ENCODE data around the gene FARP1.

FARP1 gene

DNA sequence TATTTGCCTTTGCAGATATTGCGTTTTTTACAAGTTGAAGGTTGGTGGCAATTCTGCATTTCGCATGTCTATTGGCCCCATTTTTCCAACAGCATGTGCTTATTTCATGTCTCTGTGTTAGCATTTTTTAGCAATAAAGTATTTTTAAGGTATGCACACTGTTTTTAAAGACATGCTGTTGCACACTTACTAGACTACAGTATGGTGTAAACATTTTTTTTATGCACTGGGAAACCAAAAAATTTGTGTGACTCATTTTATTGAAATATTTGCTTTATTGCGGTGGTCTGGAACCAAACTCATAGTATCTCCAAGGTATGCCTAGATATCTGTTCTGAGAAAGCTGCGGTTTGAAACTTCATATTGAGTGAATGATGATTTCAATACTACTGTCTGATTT, 89.6 kb downstream of the FARP1 start:
- DNase-seq, result no peak

DNA sequence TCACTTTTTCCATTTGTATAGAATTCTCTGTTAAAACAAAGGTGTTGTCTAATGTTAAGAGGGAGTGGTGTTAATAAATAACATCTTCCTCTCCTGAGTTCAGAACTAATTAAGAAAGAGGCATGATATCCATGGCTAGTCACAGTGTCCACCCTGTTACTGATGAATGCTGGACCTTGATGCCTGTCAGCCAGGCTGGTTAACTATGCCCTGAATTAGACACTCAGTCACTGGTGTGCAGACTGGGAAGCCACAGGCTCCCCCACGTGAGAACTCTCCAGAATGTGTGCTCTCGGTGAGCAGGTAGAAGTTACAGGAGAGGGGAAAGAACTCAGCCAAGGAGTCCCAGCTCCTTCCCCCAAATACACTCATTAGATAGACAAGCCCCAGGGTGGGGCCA, 90.2 kb downstream of the FARP1 start:
- DNase-seq, result no peak

DNA sequence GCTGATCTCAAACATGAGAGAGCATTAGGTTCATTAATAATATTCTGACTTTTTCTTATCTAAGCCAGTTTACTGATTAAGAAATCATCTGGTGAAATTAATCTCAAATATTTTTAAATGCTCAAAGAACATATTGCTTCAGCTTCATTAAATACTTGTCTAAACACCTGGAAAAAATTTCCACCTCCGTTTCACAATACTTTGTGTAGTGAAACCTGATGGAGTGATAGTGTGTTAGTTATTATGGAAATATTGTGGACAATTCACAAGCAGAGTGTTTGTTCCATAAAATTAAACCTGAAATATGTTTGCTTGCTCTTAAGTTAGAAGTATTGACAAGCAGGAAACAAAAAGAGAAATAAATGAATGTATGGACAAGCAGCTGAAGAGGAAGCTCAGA, 91.5 kb downstream of the FARP1 start:
- DNase-seq, result no peak

DNA sequence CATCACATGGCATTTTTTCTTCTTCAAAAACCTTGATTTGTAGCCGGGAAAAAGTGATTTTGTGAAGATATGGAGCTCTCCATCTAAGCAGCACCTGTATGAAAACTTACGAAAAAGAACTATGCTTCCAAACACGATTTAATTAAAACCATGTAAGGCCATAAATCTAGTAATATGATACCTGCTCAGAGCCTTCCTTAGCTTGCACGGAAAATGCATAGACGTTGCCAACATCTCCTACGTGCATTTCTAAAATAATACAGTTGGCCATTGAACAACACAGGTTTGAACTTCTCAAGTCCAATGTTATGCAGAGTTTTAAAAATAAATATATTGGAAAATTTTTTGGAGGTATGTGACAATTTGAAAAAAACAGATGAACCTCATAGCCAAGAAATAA, 93.3 kb downstream of the FARP1 start:
- no peak for DNase-seq

DNA sequence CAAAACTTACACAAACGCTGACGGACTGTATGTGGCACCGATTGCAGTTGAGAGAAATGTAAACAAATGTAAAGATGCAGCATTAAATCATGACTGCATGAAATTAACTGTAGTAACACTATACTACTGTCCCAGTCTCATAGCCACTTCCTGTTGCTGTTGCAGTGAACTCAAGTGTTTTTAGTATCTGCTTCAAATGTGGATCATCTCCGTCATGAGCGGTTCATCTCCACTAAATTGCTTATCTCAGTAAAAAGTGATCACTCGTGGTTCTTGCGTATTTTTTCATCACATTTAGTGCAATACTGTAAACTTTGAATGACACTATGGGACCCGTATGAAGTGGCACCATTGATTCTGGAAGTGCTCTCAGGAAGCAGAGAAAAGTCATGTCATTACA, 94.4 kb downstream of the FARP1 start:
- no peak for DNase-seq

DNA sequence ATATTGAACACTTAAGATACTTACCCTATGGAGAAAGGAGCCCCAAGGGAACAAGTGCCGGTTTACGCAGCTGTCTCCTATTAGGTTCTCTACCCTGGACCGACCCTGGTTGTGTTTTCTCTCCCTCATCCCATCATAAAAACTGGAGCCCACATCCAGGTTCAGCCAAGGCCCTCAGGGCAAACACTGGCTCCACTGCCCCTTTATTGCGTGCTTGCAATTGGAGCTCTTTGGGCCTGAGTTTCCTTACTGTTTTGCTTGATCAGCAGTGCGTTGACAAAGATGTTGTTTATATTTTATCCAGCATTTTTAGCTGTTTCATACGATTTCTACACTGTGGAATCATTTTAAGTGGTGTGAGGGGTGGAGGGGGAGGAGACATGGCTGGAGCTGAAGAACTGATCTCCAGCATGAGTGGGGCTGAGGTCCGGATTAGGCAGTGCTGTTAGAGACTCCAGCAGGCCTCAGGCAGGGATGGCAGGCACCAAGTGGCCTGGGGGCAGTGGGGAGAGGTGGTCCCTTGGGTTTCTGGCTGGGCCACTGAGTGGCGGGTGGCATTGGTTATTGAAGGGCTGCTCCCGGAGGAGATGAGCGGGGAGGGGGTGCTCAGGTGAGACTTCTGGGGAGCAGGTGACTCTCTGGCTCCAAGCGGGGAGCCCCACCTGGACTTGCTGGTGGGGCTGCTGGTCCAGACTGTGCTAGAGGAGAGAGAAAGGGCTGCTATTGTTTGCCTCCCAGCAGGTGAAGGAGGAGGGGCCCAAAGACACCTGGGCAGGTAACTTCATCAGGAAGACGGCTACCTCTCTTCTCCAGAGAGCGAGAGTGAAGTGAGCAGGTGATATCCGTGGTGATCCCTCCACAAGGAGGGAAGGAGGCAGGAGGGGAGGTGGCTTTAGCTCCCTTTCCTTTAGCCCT, 96.5 kb downstream of the FARP1 start:
- no peak for DNase-seq

DNA sequence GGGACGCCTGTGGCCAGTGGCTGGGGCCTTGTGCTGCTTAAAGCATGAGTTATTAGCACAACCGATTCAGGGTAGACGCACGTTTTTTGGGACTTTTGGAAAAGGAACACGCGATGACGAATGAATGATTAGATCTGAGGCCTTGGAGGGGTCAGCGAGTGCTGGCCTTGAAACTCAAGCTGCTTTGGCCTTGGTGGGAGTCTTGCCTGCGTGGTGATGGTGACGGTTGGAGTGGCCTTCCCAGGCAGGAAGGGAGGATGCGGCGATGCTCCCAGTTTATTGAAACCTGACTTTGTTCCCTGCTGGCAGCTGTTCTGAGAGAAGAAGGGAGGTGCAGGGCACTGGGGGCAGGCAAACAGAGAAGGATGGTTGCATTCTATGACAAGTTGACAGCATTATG, 97.2 kb downstream of the FARP1 start:
- DNase-seq, result no peak

DNA sequence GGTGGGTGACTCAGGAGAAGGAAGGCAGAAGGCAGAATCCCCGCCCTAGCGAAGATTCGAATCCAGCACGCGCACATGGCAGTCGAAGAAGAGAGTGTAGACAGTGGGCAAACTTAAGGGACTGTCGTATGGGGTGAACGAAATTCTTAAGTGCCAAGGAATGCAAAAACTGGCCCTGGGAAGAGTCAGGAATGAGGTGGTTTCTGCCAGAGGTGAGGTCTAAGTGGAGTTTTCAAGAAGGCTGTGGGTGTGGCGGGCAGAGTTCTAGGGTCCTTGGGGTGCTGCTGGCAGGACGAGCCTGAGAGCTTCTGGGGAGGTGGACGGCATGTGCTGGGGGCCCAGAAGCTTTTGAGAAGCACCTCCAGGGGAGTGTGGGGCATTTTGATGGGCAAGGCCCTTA, 98.1 kb downstream of the FARP1 start:
- no peak for DNase-seq

DNA sequence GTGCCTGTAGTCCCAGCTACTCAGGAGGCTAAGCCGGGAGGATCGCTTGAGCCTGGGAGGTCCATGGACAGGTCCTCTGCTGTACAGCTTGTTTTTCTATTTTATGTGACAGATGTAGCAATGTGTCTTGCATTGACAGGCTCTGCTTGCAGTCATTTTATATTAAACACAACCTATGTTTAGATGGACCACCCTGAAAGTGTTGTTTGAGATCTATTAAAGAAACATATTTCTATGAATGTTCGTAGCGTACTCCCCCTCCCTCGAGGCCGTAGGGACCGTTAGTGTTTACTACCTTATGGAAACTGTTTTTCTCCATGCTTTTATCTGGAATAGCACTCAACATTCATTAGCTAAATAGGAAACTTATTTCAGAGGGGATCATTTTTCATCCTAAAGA, 99.1 kb downstream of the FARP1 start:
- no peak for DNase-seq

DNA sequence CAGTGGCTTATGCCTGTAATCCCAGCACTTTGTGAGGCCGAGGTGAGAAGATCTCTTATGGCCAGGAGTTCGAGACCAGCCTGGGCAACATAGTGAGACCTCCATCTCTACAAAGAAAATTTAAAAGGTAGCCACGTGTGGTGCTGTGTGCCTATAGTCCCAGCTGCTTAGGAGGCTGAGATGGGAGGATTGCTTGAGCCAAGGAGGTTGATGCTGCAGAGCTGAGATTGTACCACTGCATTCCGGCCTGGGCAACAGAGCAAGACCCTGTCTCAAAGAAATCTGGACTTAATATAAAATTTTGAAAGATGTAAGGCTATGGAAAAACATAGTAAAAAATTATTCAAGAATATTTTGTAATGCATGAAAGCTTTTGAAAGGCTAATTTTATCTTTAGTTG, 99.5 kb downstream of the FARP1 start:
- DNase-seq, result no peak

DNA sequence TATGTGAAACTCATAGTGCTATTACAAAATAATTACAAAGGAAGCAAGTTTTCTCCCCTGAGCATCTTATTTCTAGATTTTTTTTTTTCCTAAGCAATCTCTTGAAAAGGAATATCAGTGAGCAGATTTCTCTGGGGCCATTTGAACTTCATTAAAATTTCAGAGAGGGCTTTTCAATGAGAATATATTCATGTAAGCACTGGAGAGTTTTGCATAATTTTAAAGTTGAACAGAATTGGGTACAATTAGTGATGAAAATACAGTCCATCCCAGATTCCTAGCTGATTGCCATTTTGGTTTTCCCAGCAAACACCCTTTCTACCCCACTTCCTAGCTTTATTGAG, 101.0 kb downstream of the FARP1 start:
- no peak for DNase-seq

DNA sequence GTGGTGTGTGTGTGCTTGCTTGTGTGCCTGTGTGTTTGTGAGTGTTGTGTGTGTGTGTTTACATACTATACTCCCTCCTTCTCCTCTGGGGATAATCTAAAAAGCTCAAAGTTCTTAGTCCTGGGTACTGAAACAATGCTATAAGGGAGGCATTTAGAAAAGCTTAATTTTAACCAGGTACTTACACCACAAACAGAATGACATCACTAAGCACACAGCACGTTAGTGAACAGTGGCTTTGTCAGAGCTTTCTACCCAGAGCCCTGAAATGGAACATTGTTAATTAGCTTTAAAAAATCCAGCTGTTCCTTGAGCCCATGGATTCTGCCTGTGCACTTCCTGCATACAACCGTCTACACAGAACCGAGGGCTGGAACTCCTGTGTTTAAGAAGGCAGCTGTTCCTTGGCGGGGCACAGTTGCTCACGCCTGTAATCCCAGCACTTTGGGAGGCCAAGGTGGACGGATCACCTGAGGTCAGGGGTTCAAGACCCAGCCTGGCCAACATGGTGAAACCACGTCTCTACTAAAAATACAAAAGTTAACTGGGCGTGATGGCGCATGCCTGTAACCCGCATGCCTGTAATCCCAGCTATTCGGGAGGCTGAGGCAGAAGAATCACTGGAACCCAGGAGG, 103.8 kb downstream of the FARP1 start:
- DNase-seq, result no peak

DNA sequence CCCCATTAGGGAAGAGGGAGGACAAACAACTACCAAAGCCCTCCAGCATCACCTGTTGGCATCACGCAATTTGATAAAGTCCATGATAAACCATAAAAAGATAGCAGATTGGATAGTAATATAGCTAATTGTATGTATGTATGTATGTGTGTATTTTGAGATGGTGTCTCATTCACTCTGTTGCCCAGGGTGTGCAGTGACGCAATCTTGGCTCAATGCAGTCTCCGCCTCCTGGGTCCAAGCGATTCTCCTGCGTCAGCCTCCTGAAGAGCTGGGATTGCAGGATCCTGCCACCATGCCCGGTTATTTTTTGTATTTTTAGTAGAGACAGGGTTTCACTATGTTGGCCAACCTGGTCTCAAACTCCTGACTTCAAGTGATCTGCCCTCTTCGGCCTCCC, 108.8 kb downstream of the FARP1 start:
- DNase-seq, result no peak

DNA sequence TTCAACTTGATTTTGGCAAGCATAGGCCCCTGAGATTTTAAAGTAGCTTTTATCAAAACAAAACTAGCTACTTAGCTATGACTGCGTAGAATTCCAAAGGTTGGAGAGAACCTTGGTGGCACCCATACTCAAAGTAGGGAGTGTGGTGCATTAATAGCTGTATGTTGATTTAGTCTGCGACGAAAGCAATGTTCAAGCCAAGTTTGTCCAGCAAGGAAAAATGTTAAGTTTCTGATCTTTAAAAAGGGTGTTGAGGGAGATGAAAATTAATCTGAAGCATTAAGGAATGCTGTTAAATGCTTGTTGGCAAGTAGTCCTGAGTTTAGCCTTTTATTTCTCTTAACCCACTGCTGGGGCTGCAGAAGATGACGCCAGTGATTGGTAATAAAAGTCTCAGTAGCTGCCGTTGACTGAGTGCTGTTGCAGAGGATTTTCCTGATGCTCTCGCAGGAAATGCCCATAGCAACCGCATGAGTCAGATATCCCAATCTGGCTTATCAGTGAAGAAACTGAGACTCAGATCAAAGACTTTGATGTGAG, 110.1 kb downstream of the FARP1 start:
- DNase-seq, result no peak

DNA sequence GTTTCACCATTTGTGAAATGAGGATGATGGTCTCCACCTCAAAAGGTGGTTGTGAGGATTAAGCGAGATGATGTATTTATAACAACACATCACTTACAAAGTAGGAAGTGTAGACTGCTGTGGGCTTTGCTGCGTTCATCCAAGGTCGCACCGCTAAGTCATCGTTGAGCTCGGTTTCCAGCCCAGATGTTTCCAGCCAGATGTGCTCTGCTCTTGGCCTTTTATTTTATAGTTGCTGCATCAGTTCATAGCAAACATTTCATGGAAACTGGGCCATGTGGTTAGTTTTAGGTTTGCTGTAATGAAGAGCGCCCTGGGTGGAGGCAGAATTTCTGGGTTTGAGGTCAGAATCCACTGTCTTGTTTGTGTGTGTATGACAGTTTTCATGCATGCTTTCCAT, 110.6 kb downstream of the FARP1 start:
- no peak for DNase-seq

DNA sequence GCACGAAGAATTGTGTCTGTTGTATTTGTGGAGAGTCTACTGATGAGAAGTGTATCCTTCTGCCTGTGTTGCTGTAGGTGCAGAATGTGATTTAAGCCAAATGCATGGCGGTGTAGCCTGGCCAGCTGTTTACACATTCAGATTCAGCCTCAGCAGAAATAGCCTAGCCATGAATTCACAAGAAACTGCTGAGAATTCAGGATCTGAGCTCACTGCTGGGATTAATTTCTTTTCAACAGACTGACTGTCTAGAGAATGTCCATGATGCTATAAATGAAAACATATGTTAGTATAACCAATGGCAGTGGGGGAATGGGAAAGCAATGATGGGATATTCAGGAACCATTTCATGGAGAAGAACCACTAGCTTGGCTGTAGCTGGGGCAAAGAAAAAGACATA, 111.6 kb downstream of the FARP1 start:
- DNase-seq, result no peak

DNA sequence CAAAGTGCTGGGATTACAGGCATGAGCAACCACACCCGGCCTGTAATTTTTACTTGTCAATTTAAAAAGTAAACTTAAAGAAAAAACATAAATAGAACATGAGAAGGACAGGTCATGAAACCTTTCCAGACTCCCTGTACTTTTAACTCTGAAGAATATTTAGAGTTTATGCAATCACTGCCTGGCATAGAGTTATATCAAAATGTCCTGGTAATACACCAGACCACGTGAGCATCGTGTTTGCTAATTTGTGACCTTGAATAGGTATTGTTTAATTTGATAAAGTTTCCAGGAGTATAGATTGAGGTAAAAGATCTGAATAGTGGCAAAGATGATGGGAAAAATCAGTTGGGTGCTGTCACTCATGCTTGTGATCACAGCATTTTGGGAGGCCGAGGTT, 115.3 kb downstream of the FARP1 start:
- no peak for DNase-seq

DNA sequence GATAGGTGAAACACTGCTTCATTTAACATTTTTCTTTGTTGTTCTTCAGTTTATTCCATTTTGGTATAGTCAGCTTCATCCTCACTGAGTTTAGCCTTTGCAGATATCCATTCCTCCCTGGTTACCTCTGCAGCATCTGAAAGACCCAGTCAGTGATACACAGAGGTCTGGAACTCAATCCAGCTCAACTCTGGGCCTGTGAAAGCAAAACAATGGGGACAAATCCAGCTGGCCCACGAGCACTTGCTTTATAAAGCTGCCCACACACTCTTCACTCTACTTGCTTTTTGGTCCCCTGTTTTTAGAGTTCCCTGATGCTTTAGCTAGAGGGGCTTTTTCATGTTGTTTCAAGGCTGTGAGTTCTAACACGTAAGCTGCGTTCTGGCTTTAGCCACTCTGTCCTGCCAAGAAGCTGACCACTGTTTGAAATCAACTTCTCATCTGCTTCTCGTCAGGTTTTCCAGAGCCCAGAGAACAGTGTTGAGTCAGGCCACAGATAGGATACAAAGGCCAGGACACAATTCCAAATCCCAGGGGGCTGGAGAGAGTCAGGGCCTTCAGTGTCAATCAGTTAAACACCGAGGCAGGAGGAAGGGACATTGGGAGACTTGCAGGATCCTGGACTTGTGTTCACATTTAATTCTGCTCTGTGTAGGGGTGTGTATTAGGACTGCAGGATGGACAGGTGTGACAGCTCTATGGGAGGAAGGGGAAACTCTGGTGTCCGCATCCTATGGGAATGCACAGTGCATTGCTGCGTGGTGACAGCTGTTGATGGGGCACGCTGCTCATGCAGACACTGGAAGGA, 117.7 kb downstream of the FARP1 start:
- no peak for DNase-seq

DNA sequence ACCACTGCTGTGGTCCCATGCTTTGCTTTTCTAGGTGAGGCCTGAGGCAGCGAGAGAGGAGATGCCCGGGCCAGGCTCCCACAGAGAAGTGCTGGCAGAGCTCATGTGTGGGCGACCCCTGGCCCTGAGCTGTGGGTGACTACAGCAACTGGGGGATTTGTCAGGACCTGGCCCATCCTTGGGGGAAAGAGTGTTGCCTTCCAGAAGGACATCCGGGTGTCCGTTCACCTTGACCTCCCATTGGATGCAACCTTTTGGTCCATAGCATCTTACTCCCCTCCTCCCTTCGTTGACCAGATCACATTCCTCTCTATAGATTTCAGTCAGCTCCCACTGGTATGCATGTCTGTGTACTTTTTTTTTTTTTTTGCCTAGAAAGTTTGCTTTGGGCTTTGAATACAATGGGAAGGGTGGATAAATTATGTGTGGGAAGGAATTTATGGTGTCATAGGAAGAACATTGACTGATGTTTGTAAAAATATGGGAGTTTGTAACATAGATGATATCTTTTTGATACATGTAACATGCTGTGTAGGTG, 118.3 kb downstream of the FARP1 start:
- no peak for DNase-seq

DNA sequence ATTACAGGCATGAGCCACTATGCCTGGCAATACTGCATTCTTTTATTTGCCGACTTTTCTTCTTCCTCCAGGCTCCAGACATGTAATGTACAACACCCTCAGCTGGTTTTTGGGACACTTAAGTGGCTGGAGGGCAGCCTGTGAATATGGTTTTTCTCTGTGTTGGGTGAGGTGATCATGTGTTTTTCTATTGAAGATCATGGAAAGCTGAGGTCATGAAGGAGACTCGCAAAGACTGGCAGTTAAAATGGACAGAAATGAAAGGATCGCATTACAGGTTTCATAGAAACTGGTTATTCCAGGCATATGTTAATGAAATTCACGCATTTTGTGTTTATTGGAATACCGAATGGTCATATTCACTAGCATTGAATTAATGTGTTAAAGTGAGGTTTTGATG, 119.4 kb downstream of the FARP1 start:
- DNase-seq, result no peak

DNA sequence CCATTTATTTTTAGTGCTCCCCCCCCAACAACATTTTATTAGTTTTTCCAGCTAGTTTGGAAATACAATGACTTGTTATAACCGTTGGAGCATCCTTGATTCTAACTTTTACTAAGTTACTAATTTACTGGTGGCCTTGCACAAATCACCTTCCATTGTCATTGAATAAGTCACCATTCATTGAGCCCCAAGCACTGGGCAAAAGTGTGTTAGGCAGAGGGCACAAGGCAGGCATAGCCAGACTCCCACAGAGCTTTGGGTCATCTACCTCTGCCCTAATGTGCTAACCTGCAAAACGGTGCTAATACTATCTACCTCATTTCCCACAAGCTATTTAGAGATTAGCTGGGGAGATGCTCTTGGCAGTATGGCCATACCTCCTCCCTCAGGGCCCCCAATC, 120.9 kb downstream of the FARP1 start:
- DNase-seq, result no peak

DNA sequence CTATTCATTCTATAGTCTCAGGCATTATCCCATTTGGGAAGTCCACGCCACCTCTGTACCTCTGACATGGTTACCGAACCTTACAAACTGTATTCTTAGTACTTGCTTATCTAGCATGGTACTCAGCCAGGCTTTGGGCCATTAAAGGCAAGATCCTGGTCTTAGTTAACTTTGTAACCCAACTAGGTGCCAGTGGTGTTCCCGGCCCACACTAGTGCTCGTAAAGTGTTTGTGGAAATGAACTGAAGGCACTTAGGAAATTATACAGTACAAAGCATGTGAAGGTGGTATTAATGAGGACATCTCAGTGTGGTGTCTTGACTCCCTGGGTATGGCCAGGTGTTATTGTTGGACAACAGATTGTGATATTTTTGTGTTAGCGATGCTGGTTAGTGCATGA, 122.0 kb downstream of the FARP1 start:
- DNase-seq, result no peak

Data from stimulated activated CD4-positive, alpha-beta T cell treated with anti-CD3 and anti-CD28 coated beads, Interleukin-12 subunit alpha, Interleukin-12 subunit beta, amount 100 ng/mL, for 4 hours (primary cell).